ENCODE measurements around the gene CD81.

The CD81 gene

DNA sequence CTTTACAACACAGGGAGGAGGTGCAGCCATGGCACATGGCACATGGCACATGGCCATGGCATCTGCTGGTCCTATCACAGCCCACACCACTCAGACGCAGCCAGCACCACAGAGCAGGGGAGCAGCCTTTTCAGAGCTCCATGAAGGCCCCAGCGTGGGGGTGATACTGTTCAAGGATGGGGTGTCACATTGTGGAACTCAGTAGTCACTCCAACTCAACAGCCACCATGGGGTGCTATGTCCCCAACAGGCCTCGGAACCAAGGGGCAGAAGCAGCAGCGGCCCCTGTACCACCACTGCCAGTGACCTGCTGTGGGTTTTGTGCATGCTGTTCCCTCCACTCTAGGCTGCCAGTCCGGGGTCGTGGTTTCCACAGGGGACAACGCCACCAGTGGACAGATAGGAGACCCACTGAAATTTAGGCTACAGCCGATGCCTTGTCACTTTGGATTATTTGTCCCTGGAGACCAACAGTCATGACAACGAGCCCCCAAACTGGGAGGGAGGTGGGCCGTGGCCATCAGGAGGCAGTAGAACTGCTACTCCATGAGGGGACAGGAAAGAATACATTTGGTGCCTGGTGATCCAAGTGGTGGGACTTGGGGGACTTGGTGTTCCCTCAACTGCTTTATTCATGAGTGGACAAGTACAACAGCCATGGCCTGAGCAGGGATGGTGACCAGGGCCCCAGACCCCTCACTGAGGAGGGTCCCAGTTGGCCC lies 30.4 kb upstream of the CD81 start:
- TF ChIP-seq, protein P1, sequence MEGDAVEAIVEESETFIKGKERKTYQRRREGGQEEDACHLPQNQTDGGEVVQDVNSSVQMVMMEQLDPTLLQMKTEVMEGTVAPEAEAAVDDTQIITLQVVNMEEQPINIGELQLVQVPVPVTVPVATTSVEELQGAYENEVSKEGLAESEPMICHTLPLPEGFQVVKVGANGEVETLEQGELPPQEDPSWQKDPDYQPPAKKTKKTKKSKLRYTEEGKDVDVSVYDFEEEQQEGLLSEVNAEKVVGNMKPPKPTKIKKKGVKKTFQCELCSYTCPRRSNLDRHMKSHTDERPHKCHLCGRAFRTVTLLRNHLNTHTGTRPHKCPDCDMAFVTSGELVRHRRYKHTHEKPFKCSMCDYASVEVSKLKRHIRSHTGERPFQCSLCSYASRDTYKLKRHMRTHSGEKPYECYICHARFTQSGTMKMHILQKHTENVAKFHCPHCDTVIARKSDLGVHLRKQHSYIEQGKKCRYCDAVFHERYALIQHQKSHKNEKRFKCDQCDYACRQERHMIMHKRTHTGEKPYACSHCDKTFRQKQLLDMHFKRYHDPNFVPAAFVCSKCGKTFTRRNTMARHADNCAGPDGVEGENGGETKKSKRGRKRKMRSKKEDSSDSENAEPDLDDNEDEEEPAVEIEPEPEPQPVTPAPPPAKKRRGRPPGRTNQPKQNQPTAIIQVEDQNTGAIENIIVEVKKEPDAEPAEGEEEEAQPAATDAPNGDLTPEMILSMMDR (IDR thresholded peaks at IDR 0.05; ENCODE audit: extremely low read depth, insufficient read depth, missing control alignments): no peak
- in situ Hi-C loops (cut with MboI; ENCODE audit: low pct_unique_long_range_greater_than_20kb, low sequenced_read_pairs, unreplicated experiment): no loop called here
- no peak for DNase-seq (ENCODE audit: low spot score)

DNA sequence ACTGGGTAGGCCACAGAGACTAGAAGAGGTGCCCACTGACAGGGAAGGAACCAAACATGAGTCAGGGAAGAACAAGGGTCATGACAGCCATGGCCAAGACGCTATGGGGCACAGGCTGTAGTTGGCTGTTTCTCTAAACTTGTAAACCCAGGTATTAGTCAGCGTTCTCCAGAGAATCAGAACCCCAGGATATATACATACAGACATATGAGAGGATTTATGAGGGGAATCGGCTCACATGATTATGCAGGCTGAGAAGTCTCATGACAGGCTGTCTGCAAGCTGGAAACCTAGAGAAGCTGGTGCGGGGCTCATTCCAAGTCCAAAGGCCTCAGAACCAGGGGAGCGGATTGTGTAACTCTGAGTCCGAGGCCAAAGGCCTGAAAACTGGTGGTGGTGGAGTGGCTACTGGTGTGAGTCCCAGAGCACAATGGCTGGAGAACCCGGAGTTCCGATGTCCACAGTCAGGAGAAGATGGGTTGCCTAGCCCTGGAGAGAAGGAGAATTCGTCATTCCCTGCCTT lies 29.7 kb upstream of the CD81 start:
- DNase-seq (ENCODE audit: low spot score): no peak
- TF ChIP-seq, protein P1 (IDR thresholded peaks at IDR 0.05; ENCODE audit: extremely low read depth, insufficient read depth, missing control alignments): no peak
- in situ Hi-C loops (cut with MboI; ENCODE audit: low pct_unique_long_range_greater_than_20kb, low sequenced_read_pairs, unreplicated experiment): no loop called here

DNA sequence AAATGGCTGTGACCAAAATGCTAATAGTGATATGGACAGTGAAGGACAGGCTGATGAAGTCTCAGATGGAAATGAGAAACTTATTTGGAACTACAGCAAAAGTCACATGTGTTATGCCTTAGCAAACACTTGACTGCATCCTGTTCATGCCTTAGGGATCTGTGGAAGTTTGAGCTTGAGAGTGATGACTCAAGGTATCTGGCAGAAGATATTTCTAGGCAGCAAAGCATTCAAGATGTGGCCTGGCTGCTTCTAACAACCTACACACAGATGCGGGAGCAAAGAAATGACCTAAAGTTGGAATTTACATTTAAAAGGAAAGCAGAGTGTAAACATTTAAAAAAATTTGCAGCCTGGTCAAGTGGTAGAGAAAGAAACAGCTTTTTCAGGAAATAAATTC lies 28.1 kb upstream of the CD81 start:
- TF ChIP-seq, protein P1 (IDR thresholded peaks at IDR 0.05; ENCODE audit: extremely low read depth, insufficient read depth, missing control alignments): no peak
- in situ Hi-C loops (cut with MboI; ENCODE audit: low pct_unique_long_range_greater_than_20kb, low sequenced_read_pairs, unreplicated experiment): no loop called here
- DNase-seq (ENCODE audit: low spot score): no peak

GRCh38 chr11:2351701-2352100 lies 25.4 kb upstream of the CD81 start:
- in situ Hi-C loops (cut with MboI; ENCODE audit: low pct_unique_long_range_greater_than_20kb, low sequenced_read_pairs, unreplicated experiment): no loop called here
- DNase-seq (ENCODE audit: low spot score): no peak
- TF ChIP-seq, protein P1 (IDR thresholded peaks at IDR 0.05; ENCODE audit: extremely low read depth, insufficient read depth, missing control alignments): no peak

- in situ Hi-C loops (cut with MboI; ENCODE audit: low pct_unique_long_range_greater_than_20kb, low sequenced_read_pairs, unreplicated experiment): no loop called here
- no peak for DNase-seq (ENCODE audit: low spot score)
- TF ChIP-seq, protein P1 (IDR thresholded peaks at IDR 0.05; ENCODE audit: extremely low read depth, insufficient read depth, missing control alignments): no peak
Observed at GRCh38 chr11:2352420-2352819, 24.7 kb upstream of the CD81 start.

GRCh38 chr11:2355000-2355644 lies 22.0 kb upstream of the CD81 start:
- no peak for DNase-seq (ENCODE audit: low spot score)
- in situ Hi-C loops (cut with MboI; ENCODE audit: low pct_unique_long_range_greater_than_20kb, low sequenced_read_pairs, unreplicated experiment): no loop called here
- TF ChIP-seq, protein P1 (IDR thresholded peaks at IDR 0.05; ENCODE audit: extremely low read depth, insufficient read depth, missing control alignments): no peak
